B cell (primary cell): Measurements from ENCODE around the gene AVPR1B.

ENCODE experiments used
- EZH2 ChIP-seq: IDR thresholded peaks from 2 replicates; pipeline ENCODE4 v1.6.1; 2012; ENCODE audit warnings: borderline replicate concordance, low read depth, mild to moderate bottlenecking, moderate library complexity, low read length; ENCODE audit not compliant: insufficient read depth, poor library complexity, severe bottlenecking
- TF ChIP-seq, protein P1 (sequence below): fragments of 200-600 bp; IDR thresholded peaks from one replicate; pipeline ENCODE4 v1.8.0; 2022; ENCODE audit warnings: antibody characterized with exemption, mild to moderate bottlenecking

GRCh38 chr1:206098242-206098919 is 18.8 kb downstream of the AVPR1B start:
- TF ChIP-seq, protein P1, sequence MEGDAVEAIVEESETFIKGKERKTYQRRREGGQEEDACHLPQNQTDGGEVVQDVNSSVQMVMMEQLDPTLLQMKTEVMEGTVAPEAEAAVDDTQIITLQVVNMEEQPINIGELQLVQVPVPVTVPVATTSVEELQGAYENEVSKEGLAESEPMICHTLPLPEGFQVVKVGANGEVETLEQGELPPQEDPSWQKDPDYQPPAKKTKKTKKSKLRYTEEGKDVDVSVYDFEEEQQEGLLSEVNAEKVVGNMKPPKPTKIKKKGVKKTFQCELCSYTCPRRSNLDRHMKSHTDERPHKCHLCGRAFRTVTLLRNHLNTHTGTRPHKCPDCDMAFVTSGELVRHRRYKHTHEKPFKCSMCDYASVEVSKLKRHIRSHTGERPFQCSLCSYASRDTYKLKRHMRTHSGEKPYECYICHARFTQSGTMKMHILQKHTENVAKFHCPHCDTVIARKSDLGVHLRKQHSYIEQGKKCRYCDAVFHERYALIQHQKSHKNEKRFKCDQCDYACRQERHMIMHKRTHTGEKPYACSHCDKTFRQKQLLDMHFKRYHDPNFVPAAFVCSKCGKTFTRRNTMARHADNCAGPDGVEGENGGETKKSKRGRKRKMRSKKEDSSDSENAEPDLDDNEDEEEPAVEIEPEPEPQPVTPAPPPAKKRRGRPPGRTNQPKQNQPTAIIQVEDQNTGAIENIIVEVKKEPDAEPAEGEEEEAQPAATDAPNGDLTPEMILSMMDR = no peak
- TF ChIP-seq EZH2 = no peak
